ENCODE data around the gene KRTAP10-8. TPM values are rescaled to one million over a fixed set of nuclear protein-coding genes. Genes with fewer than 3 reads are reported as not detected.
"Not testable (repeated sequence)": the region's sequence is repeated elsewhere in the genome, so short reads cannot be mapped to it uniquely, and the experiment has no call there.

Gene KRTAP10-8
- total RNA-seq, 1 donor from 2014 or later = not detected

GRCh38 chr21:44615911-44616590 lies 4.2 kb downstream of the KRTAP10-8 start:
- no peak for DNase-seq (ENCODE audit: extremely low read depth, low read depth, low spot score)

DNA sequence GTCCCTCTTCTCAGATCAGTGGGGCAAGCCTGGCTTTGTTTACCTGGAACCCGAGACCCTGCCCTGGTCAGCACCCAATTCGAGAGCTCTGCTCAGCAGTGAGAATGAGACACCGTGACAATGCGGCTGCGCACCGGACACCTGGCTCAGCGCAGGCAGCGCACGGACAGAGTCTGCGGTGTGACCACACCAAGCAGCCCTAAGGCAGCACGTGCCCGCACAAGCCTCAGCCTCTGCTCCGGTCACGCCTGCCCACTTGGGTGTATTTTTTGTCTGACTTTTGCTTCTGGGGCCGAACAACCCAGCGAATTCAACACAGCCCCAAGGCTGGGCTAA lies 4.7 kb downstream of the KRTAP10-8 start:
- DNase-seq (ENCODE audit: extremely low read depth, low read depth, low spot score) = no peak

- no peak for DNase-seq (ENCODE audit: extremely low read depth, low read depth, low spot score)
Observed at GRCh38 chr21:44617071-44617501, 5.2 kb downstream of the KRTAP10-8 start.

DNA sequence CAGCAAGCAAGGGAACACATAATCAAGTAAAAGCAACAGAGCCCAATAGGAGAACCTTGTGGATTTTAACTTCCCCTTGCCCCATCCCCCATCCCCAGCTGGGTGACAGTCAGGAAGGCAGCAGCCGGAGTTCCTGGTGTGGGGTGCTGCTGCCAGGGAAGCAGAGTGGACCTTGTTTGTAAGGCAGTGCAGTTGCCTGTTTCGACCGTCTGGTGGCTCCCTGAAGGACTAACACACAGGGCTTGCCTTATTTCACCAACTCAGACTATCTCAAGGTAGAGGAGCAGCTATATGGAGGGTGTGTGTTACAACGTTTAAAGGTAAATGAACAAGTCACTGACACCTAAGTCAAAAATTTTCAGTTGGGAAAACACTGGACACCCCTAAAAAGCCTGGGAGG lies 6.6 kb downstream of the KRTAP10-8 start:
- DNase-seq (ENCODE audit: extremely low read depth, low read depth, low spot score) = peak; percentile 2

GRCh38 chr21:44618909-44619308 lies 7.0 kb downstream of the KRTAP10-8 start:
- DNase-seq (ENCODE audit: extremely low read depth, low read depth, low spot score) = no peak

- no peak for DNase-seq (ENCODE audit: extremely low read depth, low read depth, low spot score)
Observed at GRCh38 chr21:44619886-44620285, 8.0 kb downstream of the KRTAP10-8 start.

DNA sequence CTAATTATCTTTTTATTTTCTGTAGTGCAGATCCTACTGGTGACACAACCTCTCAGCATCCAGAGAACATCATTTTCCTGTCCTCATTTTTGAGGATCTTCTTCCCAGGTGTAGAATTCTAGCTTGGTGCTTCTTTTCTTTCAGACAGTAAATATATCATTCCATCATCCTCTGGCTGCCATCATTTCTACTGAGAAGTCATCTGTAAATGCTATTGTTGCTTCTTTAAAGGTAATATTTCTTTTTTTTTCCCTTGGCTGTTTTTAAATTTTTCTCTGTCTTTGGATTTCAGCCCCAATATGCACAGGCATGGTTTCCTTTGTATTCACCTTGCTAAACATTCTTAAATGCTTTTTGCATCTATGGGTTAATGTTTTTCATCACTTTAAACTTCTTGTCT lies 11.7 kb downstream of the KRTAP10-8 start:
- no peak for DNase-seq (ENCODE audit: extremely low read depth, low read depth, low spot score)

GRCh38 chr21:44625756-44626155 lies 13.9 kb downstream of the KRTAP10-8 start:
- no peak for DNase-seq (ENCODE audit: extremely low read depth, low read depth, low spot score)

DNA sequence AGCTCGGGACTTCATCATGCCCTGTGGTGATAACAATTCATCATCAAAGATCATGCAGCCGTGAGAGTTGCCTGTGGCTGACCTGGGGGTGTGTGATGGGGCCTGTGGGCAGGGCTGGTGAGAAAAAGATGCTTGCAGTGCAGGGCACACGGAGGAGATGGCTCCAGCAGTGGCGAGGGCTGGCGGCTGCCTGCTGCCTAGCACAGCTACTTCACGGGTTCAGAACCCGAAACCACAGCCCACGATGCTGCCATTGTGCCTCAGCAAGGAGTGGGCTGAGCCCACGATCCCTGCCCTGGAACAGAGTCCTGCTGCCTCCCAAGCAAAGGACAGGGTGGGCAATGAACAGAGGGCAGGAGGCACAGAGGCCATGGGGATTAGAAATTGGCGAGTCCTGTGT lies 14.4 kb downstream of the KRTAP10-8 start:
- DNase-seq (ENCODE audit: extremely low read depth, low read depth, low spot score) = no peak

DNA sequence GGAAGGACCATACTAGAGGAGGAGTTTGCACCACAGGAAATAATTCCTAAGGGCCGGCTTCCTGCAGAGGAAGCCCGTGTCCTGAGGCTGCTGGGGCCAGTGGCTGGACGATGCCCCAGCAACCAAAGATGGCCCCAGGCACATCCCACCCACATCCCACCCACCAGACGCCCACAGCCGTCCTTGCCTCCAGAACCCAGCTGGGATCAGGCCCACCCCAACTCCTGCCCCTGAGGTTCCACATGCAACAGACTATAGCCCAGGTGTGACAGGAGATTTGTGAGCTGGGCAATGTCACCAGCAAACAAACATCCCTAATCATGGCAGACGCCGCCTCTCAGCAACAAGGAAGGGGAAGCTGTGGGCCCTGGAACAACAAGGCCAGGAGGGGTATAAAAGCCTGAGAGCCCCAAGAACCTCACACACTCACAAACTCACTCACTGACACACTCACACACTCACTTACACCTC lies 14.8 kb downstream of the KRTAP10-8 start, which contains the start of gene KRTAP10-9:
Gene KRTAP10-9 (plus strand): TSS at position 421 of the 471 bp plus-strand sequence. CDS start 79 bp downstream, outside the sequence.
- no peak for DNase-seq (ENCODE audit: extremely low read depth, low read depth, low spot score)

- DNase-seq (ENCODE audit: extremely low read depth, low read depth, low spot score) = not testable (repeated sequence)
Observed at GRCh38 chr21:44627181-44627822, 15.4 kb downstream of the KRTAP10-8 start.

GRCh38 chr21:44627831-44628233 lies 16.0 kb downstream of the KRTAP10-8 start:
- DNase-seq (ENCODE audit: extremely low read depth, low read depth, low spot score) = not testable (repeated sequence)

GRCh38 chr21:44628707-44629391 lies 17.0 kb downstream of the KRTAP10-8 start:
- no peak for DNase-seq (ENCODE audit: extremely low read depth, low read depth, low spot score)

GRCh38 chr21:44630440-44630839 lies 18.6 kb downstream of the KRTAP10-8 start:
- DNase-seq (ENCODE audit: extremely low read depth, low read depth, low spot score) = no peak

- DNase-seq (ENCODE audit: extremely low read depth, low read depth, low spot score) = no peak
Observed at GRCh38 chr21:44632067-44632466, 20.2 kb downstream of the KRTAP10-8 start.

- DNase-seq (ENCODE audit: extremely low read depth, low read depth, low spot score) = no peak
Observed at GRCh38 chr21:44636209-44637017, 24.5 kb downstream of the KRTAP10-8 start.

- DNase-seq (ENCODE audit: extremely low read depth, low read depth, low spot score) = no peak
Observed at GRCh38 chr21:44637018-44637850, 25.4 kb downstream of the KRTAP10-8 start, which contains the start of gene KRTAP10-10. Gene KRTAP10-10, plus strand, starts transcription at chr21:44637356. Its CDS starts 62 bp downstream, at chr21:44637418.

- DNase-seq (ENCODE audit: extremely low read depth, low read depth, low spot score) = not testable (repeated sequence)
Observed at GRCh38 chr21:44637851-44638348, 26.0 kb downstream of the KRTAP10-8 start.

DNA sequence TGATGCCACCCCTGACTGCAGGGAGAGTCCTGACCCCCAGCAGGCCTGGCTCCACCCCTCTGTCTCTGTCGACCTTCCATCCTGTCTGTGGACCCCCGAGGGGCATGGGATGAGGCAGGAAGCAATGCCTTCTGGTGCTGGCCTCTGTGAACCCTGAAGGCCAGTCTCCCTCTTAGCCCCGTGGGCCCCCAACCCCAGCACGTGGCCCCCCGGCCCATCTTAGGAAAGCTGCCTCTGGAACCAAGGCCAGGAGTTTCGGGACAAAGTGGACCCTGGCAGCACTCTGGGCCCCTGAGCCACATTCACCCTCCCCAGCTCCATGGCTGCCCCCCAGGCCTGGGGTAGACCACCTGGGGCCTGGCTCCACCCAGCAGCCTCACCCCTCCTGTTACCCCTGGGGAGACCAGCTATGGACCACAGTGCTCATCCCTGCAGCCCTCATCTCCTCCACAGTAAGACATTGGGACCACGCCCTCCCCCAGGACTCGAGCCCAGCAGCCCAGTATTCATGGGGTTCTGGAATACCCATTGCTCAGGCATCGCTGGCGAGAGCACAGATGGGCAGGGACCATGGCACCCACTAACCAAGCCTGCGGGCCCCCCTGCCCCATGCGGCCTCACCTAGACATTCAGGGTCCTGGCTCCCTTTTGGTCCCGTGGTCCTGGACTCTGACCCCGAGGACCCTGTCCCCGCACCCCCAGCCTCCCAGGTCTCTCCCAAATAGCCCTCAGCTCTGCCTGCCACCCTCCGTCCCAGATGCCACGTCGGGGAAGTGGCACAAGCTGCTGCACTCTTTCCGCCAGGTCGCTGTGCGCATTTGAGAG lies 26.8 kb downstream of the KRTAP10-8 start:
- DNase-seq (ENCODE audit: extremely low read depth, low read depth, low spot score) = not testable (repeated sequence)

Data from glomerular endothelial cell (primary cell).